ENCODE results near the gene PKP2.

Gene PKP2

DNA sequence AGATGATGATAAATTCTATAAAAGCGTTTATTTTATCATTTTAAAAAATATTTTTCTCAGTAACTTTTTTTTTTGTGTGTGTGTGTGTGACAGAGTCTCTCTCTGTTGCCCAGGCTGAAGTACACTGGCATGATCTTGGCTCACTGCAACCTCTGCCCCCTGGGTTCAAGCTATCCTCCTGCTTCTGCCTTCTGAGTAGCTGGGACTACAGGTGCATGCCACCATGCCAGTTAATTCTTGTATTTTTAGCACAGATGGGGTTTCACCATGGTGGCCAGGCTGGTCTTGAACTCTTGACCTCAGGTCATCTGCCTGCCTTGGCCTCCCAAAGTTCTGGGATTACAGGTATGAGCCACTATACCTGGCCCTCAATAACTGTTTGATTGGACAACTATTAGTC lies 37.2 kb downstream of the PKP2 start:
- H3K27me3 ChIP-seq, result no peaks in the 10 kb centered on the region
- H3K4me3 ChIP-seq (ENCODE audit: low read depth in 1 of 2, low read length in 1 of 2), result no peak overlapping the region
- no peaks in the 10 kb centered on the region for H3K9me3 ChIP-seq
- H3K36me3 ChIP-seq, result no peaks in the 10 kb centered on the region
- peaks cover 6 to 12% of the 10 kb centered on the region in 2 experiments for H3K4me1 ChIP-seq (ENCODE audit: control insufficient read depth in 1 of 2, insufficient read depth in 1 of 2, low read depth in 1 of 2, low read length in 1 of 2)
- no peak overlapping the region for H3K27ac ChIP-seq
- TF ChIP-seq, protein P1, sequence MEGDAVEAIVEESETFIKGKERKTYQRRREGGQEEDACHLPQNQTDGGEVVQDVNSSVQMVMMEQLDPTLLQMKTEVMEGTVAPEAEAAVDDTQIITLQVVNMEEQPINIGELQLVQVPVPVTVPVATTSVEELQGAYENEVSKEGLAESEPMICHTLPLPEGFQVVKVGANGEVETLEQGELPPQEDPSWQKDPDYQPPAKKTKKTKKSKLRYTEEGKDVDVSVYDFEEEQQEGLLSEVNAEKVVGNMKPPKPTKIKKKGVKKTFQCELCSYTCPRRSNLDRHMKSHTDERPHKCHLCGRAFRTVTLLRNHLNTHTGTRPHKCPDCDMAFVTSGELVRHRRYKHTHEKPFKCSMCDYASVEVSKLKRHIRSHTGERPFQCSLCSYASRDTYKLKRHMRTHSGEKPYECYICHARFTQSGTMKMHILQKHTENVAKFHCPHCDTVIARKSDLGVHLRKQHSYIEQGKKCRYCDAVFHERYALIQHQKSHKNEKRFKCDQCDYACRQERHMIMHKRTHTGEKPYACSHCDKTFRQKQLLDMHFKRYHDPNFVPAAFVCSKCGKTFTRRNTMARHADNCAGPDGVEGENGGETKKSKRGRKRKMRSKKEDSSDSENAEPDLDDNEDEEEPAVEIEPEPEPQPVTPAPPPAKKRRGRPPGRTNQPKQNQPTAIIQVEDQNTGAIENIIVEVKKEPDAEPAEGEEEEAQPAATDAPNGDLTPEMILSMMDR (IDR thresholded peaks at IDR 0.05), result no peak

DNA sequence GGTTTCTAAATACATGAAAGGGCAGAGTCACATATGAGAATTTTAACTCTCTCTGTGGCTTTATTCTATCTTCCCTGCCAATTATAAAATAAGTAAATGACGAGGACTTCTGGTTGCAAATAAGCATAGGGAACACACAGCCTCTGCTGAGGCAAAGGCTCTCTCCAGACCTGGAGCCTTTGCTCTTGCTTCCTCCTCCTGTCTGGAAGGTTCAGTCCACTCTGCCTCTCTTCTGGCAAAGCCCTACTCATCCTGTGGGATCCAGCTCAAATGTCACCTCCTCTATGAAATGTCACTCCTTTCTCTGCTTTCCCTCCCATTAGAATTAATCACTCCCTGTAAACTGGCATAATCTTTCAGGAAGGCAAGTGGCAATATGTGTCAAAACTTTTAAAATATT lies 41.9 kb downstream of the PKP2 start:
- no peaks in the 10 kb centered on the region for H3K27me3 ChIP-seq
- H3K36me3 ChIP-seq, result no peaks in the 10 kb centered on the region
- H3K4me3 ChIP-seq (ENCODE audit: low read depth in 1 of 2, low read length in 1 of 2), result no peak overlapping the region
- peak overlapping the region; percentile 40 for H3K27ac ChIP-seq
- TF ChIP-seq, protein P1 (IDR thresholded peaks at IDR 0.05), result no peak
- H3K4me1 ChIP-seq (ENCODE audit: control insufficient read depth in 1 of 2, insufficient read depth in 1 of 2, low read depth in 1 of 2, low read length in 1 of 2), result peaks cover 9 to 34% of the 10 kb centered on the region in 2 experiments
- H3K9me3 ChIP-seq, result no peaks in the 10 kb centered on the region

DNA sequence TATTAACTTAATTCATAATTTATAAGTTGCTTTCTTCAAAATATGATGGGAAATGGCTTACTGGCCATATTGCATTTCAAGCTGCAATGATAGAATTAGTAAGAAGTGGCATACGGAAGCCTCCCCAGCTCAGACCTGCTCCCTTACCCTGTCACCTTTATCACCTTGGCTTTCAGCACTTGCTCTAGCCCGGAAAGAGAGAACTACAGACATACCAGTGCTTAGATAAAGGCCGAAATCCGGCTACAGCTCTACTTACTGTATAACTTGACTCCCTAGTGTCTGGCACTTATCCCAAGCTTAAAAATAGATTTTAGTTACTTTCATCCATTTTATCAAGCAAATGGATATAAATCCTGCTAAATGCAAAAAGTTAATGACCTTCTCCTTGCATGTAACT lies 42.5 kb downstream of the PKP2 start:
- no peaks in the 10 kb centered on the region for H3K9me3 ChIP-seq
- H3K36me3 ChIP-seq, result peaks cover 4% of the 10 kb centered on the region
- no peak overlapping the region for H3K27ac ChIP-seq
- H3K4me1 ChIP-seq (ENCODE audit: control insufficient read depth in 1 of 2, insufficient read depth in 1 of 2, low read depth in 1 of 2, low read length in 1 of 2), result peaks cover 9 to 34% of the 10 kb centered on the region in 2 experiments
- no peaks in the 10 kb centered on the region for H3K27me3 ChIP-seq
- H3K4me3 ChIP-seq (ENCODE audit: low read depth in 1 of 2, low read length in 1 of 2), result no peak overlapping the region
- TF ChIP-seq, protein P1 (IDR thresholded peaks at IDR 0.05), result no peak

DNA sequence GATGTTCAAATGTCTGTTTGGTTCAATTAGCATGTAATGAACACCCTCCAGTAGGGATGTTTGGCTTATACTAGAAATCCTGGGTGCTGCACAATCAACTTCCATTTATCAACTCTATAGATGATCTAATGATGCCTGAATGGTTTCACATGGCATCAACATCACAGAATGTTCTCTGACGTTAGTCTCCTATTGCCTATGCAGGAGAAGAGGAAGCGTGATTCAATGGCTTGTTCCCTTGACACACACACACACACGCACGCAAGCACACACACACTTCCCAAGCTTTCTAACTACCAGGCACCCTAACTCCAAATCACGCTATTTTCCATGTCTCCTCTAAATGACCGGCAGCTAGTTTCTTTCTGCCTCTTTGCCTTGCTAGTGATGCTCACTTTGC lies 49.3 kb downstream of the PKP2 start:
- no peak overlapping the region for H3K4me3 ChIP-seq (ENCODE audit: low read depth in 1 of 2, low read length in 1 of 2)
- no peaks in the 10 kb centered on the region for H3K9me3 ChIP-seq
- TF ChIP-seq, protein P1 (IDR thresholded peaks at IDR 0.05), result no peak
- peaks cover 5 to 17% of the 10 kb centered on the region in 2 experiments for H3K4me1 ChIP-seq (ENCODE audit: control insufficient read depth in 1 of 2, insufficient read depth in 1 of 2, low read depth in 1 of 2, low read length in 1 of 2)
- no peak overlapping the region for H3K27ac ChIP-seq
- H3K36me3 ChIP-seq, result peaks cover 4% of the 10 kb centered on the region
- H3K27me3 ChIP-seq, result no peaks in the 10 kb centered on the region

DNA sequence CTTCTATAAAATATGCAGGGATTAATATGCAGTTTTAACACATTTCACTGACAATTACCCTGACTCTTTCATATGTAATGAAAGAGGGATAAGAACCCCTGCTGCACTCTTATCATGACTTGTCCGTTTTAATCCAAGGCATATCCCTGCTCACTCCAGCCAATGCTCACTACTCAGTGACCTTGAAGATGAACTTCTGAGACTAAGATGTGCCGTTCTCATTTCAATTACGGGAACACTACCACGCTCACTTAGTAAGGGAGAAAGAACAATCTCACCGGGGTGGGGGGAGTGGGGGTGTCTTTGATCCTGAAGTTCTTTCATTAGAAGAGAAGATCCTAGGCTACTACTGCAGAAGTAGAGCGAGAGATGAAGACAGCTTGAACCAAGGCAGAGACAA lies 50.5 kb downstream of the PKP2 start:
- Histone ChIP-seq H3K4me1 (ENCODE audit: control insufficient read depth in 1 of 2, insufficient read depth in 1 of 2, low read depth in 1 of 2, low read length in 1 of 2) (peaks cover 5 to 6% of the 10 kb centered on the region in 2 experiments), H3K9me3 (no peaks in the 10 kb centered on the region), H3K36me3 (peaks cover 4% of the 10 kb centered on the region), H3K27me3 (no peaks in the 10 kb centered on the region), H3K4me3 (ENCODE audit: low read depth in 1 of 2, low read length in 1 of 2) (no peak overlapping the region), H3K27ac (no peak overlapping the region)
- TF ChIP-seq, protein P1 (IDR thresholded peaks at IDR 0.05), result no peak
